HG02642 (cell line): ENCODE data around the gene C2CD3.

ENCODE experiments used
- ATAC-seq: cut with Tn5 transposase; IDR thresholded peaks from one replicate; pipeline ENCODE4 v1.9.1; 2021; ENCODE audit warnings: mild to moderate bottlenecking; ENCODE audit not compliant: unreplicated experiment, poor library complexity

Gene C2CD3

GRCh38 chr11:74170694-74171629 is at the start of gene C2CD3, which contains the start of gene PPME1:
TSS of gene C2CD3 (minus strand) at chr11:74171002. CDS start at chr11:74170792, 210 bp downstream.
TSS of gene PPME1 (plus strand) at chr11:74171289. CDS start at chr11:74171422, 133 bp downstream.
- ATAC-seq: peak; percentile 94

GRCh38 chr11:74220376-74220775 is 49.6 kb upstream of the C2CD3 start:
- ATAC-seq: no peak

- no peak for ATAC-seq
Measured at GRCh38 chr11:74212533-74212932, 41.7 kb upstream of the C2CD3 start.

- no peak for ATAC-seq
Measured at GRCh38 chr11:74208507-74208906, 37.7 kb upstream of the C2CD3 start.

- ATAC-seq: no peak
Measured at GRCh38 chr11:74206746-74207145, 35.9 kb upstream of the C2CD3 start.

GRCh38 chr11:74205181-74205580 is 34.4 kb upstream of the C2CD3 start:
- ATAC-seq: no peak

- no peak for ATAC-seq
Measured at GRCh38 chr11:74204701-74205100, 33.9 kb upstream of the C2CD3 start.

GRCh38 chr11:74203966-74204365 is 33.2 kb upstream of the C2CD3 start:
- no peak for ATAC-seq

- no peak for ATAC-seq
Measured at GRCh38 chr11:74196781-74197486, 26.1 kb upstream of the C2CD3 start.

- no peak for ATAC-seq
Measured at GRCh38 chr11:74195828-74196227, 25.0 kb upstream of the C2CD3 start.

GRCh38 chr11:74185695-74186094 is 14.9 kb upstream of the C2CD3 start:
- ATAC-seq: no peak

GRCh38 chr11:74185285-74185684 is 14.5 kb upstream of the C2CD3 start:
- ATAC-seq: no peak

GRCh38 chr11:74182635-74183034 is 11.8 kb upstream of the C2CD3 start:
- ATAC-seq: no peak

- ATAC-seq: no peak
Measured at GRCh38 chr11:74179234-74180052, 8.6 kb upstream of the C2CD3 start.

GRCh38 chr11:74175920-74176319 is 5.1 kb upstream of the C2CD3 start:
- no peak for ATAC-seq

- no peak for ATAC-seq
Measured at GRCh38 chr11:74171997-74172396, 1.2 kb upstream of the C2CD3 start.

GRCh38 chr11:74171630-74171968 is 797 bp upstream of the C2CD3 start:
- no peak for ATAC-seq

GRCh38 chr11:74169738-74170458 is 904 bp downstream of the C2CD3 start:
- no peak for ATAC-seq

GRCh38 chr11:74168838-74169237 is 2.0 kb downstream of the C2CD3 start:
- ATAC-seq: no peak
